HG03342 (cell line): ENCODE measurements around the gene SORBS2.
"Not testable (repeated sequence)": the region's sequence is repeated elsewhere in the genome, so short reads cannot be mapped to it uniquely, and the experiment has no call there.

Experiments
- ATAC-seq: cut with Tn5 transposase; IDR thresholded peaks from one replicate; pipeline ENCODE4 v1.9.1; 2021; ENCODE audit warnings: mild to moderate bottlenecking, moderate library complexity; ENCODE audit not compliant: unreplicated experiment

The SORBS2 gene

GRCh38 chr4:185811509-185812364 lies at the start of gene SORBS2:
TSS of gene SORBS2 (minus strand) at chr4:185812194. CDS start at chr4:185690571, 121,623 bp downstream.
- peak; percentile 86 for ATAC-seq

GRCh38 chr4:185859111-185859510 lies 47.1 kb upstream of the SORBS2 start:
- ATAC-seq, result no peak

- ATAC-seq, result not testable (repeated sequence)
Observed at GRCh38 chr4:185857561-185857960, 45.6 kb upstream of the SORBS2 start.

GRCh38 chr4:185853841-185854240 lies 41.8 kb upstream of the SORBS2 start:
- ATAC-seq, result no peak

- ATAC-seq, result no peak
Observed at GRCh38 chr4:185852961-185853360, 41.0 kb upstream of the SORBS2 start.

GRCh38 chr4:185849664-185850550 lies 37.9 kb upstream of the SORBS2 start:
- ATAC-seq, result no peak

- ATAC-seq, result no peak
Observed at GRCh38 chr4:185847352-185848097, 35.5 kb upstream of the SORBS2 start.

- ATAC-seq, result no peak
Observed at GRCh38 chr4:185846505-185847150, 34.6 kb upstream of the SORBS2 start.

GRCh38 chr4:185845966-185846365 lies 34.0 kb upstream of the SORBS2 start:
- ATAC-seq, result no peak

- no peak for ATAC-seq
Observed at GRCh38 chr4:185841451-185841850, 29.5 kb upstream of the SORBS2 start.

- ATAC-seq, result no peak
Observed at GRCh38 chr4:185840953-185841352, 29.0 kb upstream of the SORBS2 start.

GRCh38 chr4:185840201-185840600 lies 28.2 kb upstream of the SORBS2 start:
- no peak for ATAC-seq

- no peak for ATAC-seq
Observed at GRCh38 chr4:185839770-185840169, 27.8 kb upstream of the SORBS2 start.

GRCh38 chr4:185839194-185839712 lies 27.3 kb upstream of the SORBS2 start:
- no peak for ATAC-seq

GRCh38 chr4:185838514-185839193 lies 26.7 kb upstream of the SORBS2 start:
- no peak for ATAC-seq

- ATAC-seq, result no peak
Observed at GRCh38 chr4:185838104-185838452, 26.1 kb upstream of the SORBS2 start.

GRCh38 chr4:185837415-185838103 lies 25.6 kb upstream of the SORBS2 start:
- ATAC-seq, result no peak

GRCh38 chr4:185836241-185837084 lies 24.5 kb upstream of the SORBS2 start:
- no peak for ATAC-seq
